GM23248 (cell line): Measurements from ENCODE around the gene ELF2. TPM values are rescaled to one million over a fixed set of nuclear protein-coding genes. Genes with fewer than 3 reads are reported as not detected.

Source experiments
- DNase-seq: peaks from one replicate; pipeline ENCODE4 v3.0.0-alpha.2; 2015
- H2AFZ ChIP-seq: fragments of 200-600 bp; sonication (generic); 2 replicates; pipeline ENCODE4 v1.6.1; 2016; ENCODE audit warnings: antibody characterized with exemption
- H3F3A ChIP-seq: fragments of 200-600 bp; sonication (generic); 2 replicates; pipeline ENCODE4 v1.6.1; 2016; ENCODE audit warnings: mild to moderate bottlenecking, antibody characterized with exemption, mixed run types; ENCODE audit not compliant: insufficient read depth
- H3K27ac ChIP-seq: fragments of 200-600 bp; sonication (generic); 2 replicates; pipeline ENCODE4 v1.5.1; 2016; ENCODE audit warnings: mild to moderate bottlenecking
- H3K27me3 ChIP-seq: fragments of 200-600 bp; sonication (generic); replicated peaks from 2 replicates; pipeline ENCODE4 v1.6.1; 2016; ENCODE audit warnings: mild to moderate bottlenecking; ENCODE audit not compliant: insufficient read depth
- H3K36me3 ChIP-seq: fragments of 200-600 bp; sonication (generic); 2 replicates; pipeline ENCODE4 v1.6.1; 2016; ENCODE audit warnings: low read depth, mild to moderate bottlenecking
- H3K4me1 ChIP-seq: fragments of 200-600 bp; sonication (generic); 2 replicates; pipeline ENCODE4 v1.6.1; 2016; ENCODE audit warnings: mild to moderate bottlenecking; ENCODE audit not compliant: insufficient read depth
- H3K4me2 ChIP-seq: fragments of 200-600 bp; sonication (generic); one replicate; pipeline ENCODE4 v1.6.1; 2016; ENCODE audit warnings: mild to moderate bottlenecking; ENCODE audit not compliant: unreplicated experiment
- H3K4me3 ChIP-seq: fragments of 200-600 bp; sonication (generic); 2 replicates; pipeline ENCODE4 v1.5.1; 2016; ENCODE audit warnings: mild to moderate bottlenecking
- H3K79me2 ChIP-seq: fragments of 200-600 bp; sonication (generic); 2 replicates; pipeline ENCODE4 v1.6.1; 2016; ENCODE audit warnings: mild to moderate bottlenecking; ENCODE audit not compliant: insufficient read depth
- H3K9ac ChIP-seq: fragments of 200-600 bp; sonication (generic); 2 replicates; pipeline ENCODE4 v1.6.1; 2016; ENCODE audit warnings: mild to moderate bottlenecking
- H3K9me2 ChIP-seq: fragments of 200-600 bp; sonication (generic); 2 replicates; pipeline ENCODE4 v1.6.1; 2016; ENCODE audit warnings: mixed run types, mild to moderate bottlenecking, moderate library complexity; ENCODE audit not compliant: insufficient read depth
- H3K9me3 ChIP-seq: fragments of 200-600 bp; sonication (generic); one replicate; pipeline ENCODE4 v1.6.1; 2017; ENCODE audit warnings: low read depth
- H4K20me1 ChIP-seq: fragments of 200-600 bp; sonication (generic); 2 replicates; pipeline ENCODE4 v1.6.0; 2016; ENCODE audit not compliant: insufficient read depth
- EZH2 ChIP-seq: fragments of 200-600 bp; sonication (generic); IDR thresholded peaks from 2 replicates; pipeline ENCODE4 v1.6.1; 2018; ENCODE audit warnings: antibody characterized with exemption, mild to moderate bottlenecking; ENCODE audit not compliant: insufficient read depth, poor library complexity, severe bottlenecking
- EZH2phosphoT487 ChIP-seq: fragments of 200-600 bp; sonication (generic); IDR thresholded peaks from 2 replicates; pipeline ENCODE4 v1.6.1; 2018; ENCODE audit warnings: antibody characterized with exemption, moderate library complexity, mild to moderate bottlenecking, low read depth; ENCODE audit not compliant: insufficient read depth
- WGBS, 2 experiments: methylation state at CpG; one replicate each; pipeline ENCODE4 v1.1.6; 2015 to 2017; ENCODE audit warnings: low lambda C conversion rate in 2 of 2, low coverage in 1 of 2; ENCODE audit errors: missing lambda C conversion rate in 2 of 2; 5-methylcytosine and 5-hydroxymethylcytosine counted together
- in situ Hi-C: fragments of 300-500 bp; cut with MboI; formaldehyde crosslinking; loops from 2 replicates; pipeline ENCODE4 v1.15.0; 2020
- polyA plus RNA-seq: library from polyadenylated mRNA; unstranded; fragments of >200 nt; fragmentation: Nextera tagmentation; extraction: Ambion mirVana; gene quantifications from 2 replicates; pipeline ENCODE4 v1.2.1, GENCODE V29; 2016
- total RNA-seq: library from RNA; depleted of rRNA; stranded (reverse); fragments of >200 nt; shearing (Covaris generic); gene quantifications from 2 replicates; pipeline ENCODE4 v1.2.3, GENCODE V29; 2014

ELF2 gene
- total and polyA plus RNA-seq, 2 experiments from 2014 or later = 18.8 to 34.5 TPM

DNA sequence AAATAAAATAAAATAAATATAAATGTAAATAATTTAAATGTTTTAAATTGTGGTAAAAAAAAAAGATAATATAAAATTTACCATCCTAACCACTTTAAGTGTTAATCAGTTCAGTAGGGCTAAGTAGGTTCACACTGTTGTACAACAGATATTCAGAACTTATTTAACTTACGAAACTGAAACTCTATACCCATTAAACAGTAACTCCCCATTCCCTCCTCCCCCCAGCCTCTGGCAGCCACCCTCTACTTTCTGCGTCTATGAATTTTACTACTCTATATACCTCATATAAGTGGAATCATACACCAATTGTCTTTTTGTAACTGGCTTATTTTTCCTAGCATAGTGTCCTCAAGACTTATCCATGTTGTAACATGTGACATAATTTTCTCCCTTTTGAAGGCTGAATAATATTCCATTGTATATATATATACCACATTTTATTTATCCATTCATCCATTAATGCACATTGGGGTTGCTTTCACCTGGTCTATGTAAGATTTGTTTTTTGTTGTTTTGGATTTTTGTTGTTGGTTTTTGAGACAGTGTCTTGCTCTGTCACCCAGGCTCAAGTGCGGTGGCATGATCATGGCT lies 32.5 kb upstream of the ELF2 start:
- Histone ChIP-seq H3K36me3 (no peaks in the 10 kb centered on the region), H3K9me2 (no peaks in the 10 kb centered on the region), H3K9ac (no peak overlapping the region), H3K79me2 (no peaks in the 10 kb centered on the region), H3K9me3 (no peaks in the 10 kb centered on the region), H3K4me2 (no peak overlapping the region), H3K27me3 (no peaks in the 10 kb centered on the region), H3F3A (peaks cover 9% of the 10 kb centered on the region; the same call in 1 of the 2 replicates), H3K4me1 (peaks cover 6% of the 10 kb centered on the region), H4K20me1 (no peaks in the 10 kb centered on the region), H3K27ac (no peak overlapping the region), H2AFZ (no peak overlapping the region), H3K4me3 (no peak overlapping the region)
- 98 to 99% methylated on average over 3 of the region's 3 CpGs for WGBS, 2 experiments
- in situ Hi-C loops = no loop called here
- no peak for DNase-seq
- no peak for TF ChIP-seq EZH2phosphoT487
- no peak for TF ChIP-seq EZH2

DNA sequence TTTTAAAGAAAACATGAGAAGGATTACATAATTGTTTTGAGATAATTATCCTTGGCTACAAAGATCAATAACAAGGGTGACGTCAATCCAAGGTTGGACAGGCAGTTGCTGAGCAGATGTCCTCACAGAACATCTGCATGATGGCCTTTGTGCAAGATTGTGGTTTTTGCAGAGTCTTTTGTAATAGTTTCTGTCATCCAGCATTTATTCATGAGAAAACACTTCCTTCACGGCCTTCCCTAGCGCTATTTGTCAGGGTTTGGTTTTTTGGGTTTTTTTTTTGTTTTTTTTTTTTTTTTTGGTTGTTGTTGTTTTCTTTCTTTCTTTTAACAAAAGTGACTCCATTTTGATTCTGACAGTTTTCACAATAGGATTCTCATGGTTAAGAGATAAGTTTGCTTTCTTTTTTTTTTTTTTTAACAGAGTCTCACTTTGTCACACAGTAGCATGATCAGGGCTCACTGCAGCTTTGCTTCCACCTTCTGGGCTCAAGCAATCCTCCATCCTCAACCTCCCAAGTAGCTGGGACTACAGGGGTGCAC lies 31.5 kb upstream of the ELF2 start:
- Histone ChIP-seq H3K9me2 (no peaks in the 10 kb centered on the region), H3K4me2 (no peak overlapping the region), H3K9me3 (no peaks in the 10 kb centered on the region), H3K4me1 (peaks cover 6% of the 10 kb centered on the region), H3K36me3 (no peaks in the 10 kb centered on the region), H2AFZ (no peak overlapping the region), H3K4me3 (no peak overlapping the region), H3K27me3 (no peaks in the 10 kb centered on the region), H3K79me2 (no peaks in the 10 kb centered on the region), H4K20me1 (no peaks in the 10 kb centered on the region), H3K27ac (no peak overlapping the region), H3F3A (peaks cover 9% of the 10 kb centered on the region; the same call in 1 of the 2 replicates), H3K9ac (no peak overlapping the region)
- in situ Hi-C loops = no loop called here
- DNase-seq = peak; percentile 93
- TF ChIP-seq EZH2phosphoT487 (peak; percentile 85), EZH2 (no peak)
- 0 to 6% methylated on average over 3 of the region's 3 CpGs for WGBS, 2 experiments

- no peaks in the 10 kb centered on the region for H3K9me2 ChIP-seq
- H3K4me1 ChIP-seq = peaks cover 6% of the 10 kb centered on the region
- no peak overlapping the region for H3K4me3 ChIP-seq
- H3F3A ChIP-seq = peaks cover 9% of the 10 kb centered on the region; the same call in 1 of the 2 replicates
- WGBS, 2 experiments = 25 to 31% methylated on average over 5 to 6 of the region's 6 CpGs
- no peak overlapping the region for H3K4me2 ChIP-seq
- no peaks in the 10 kb centered on the region for H3K79me2 ChIP-seq
- no peaks in the 10 kb centered on the region for H3K36me3 ChIP-seq
- no peak overlapping the region for H3K9ac ChIP-seq
- no peaks in the 10 kb centered on the region for H4K20me1 ChIP-seq
- no peak overlapping the region for H2AFZ ChIP-seq
- in situ Hi-C loops = no loop called here
- no peak overlapping the region for H3K27ac ChIP-seq
- H3K27me3 ChIP-seq = no peaks in the 10 kb centered on the region
- no peaks in the 10 kb centered on the region for H3K9me3 ChIP-seq
- peak; percentile 11 for DNase-seq
- TF ChIP-seq EZH2phosphoT487 (no peak), EZH2 (no peak)
Measured at GRCh38 chr4:139207873-139208403, 30.9 kb upstream of the ELF2 start.

DNA sequence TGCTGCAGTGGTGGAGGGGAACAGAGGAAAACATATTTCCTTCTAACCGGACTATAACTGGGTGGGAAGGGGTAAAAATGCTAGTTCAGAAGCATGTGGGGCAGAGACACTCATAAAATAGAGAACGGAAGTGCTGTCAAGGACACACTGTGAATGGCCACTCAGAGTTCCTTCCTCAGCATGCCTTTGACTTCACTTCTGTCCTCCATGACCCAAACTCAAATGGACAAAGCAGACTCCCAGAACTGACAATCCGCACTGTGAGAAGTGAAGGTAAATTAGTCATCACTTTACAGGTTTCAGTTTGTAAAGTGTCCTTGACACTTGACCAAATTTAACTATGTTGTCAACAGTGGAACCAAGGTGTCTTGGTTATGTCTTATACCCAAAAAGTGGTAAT lies 30.2 kb upstream of the ELF2 start:
- TF ChIP-seq EZH2phosphoT487 (no peak), EZH2 (no peak)
- Histone ChIP-seq H3K79me2 (no peaks in the 10 kb centered on the region), H3K27ac (no peak overlapping the region), H3K9ac (no peak overlapping the region), H4K20me1 (no peaks in the 10 kb centered on the region), H3K36me3 (no peaks in the 10 kb centered on the region), H3K4me2 (no peak overlapping the region), H3F3A (peaks cover 9% of the 10 kb centered on the region; the same call in 1 of the 2 replicates), H2AFZ (no peak overlapping the region), H3K9me2 (no peaks in the 10 kb centered on the region), H3K9me3 (no peaks in the 10 kb centered on the region), H3K27me3 (no peaks in the 10 kb centered on the region), H3K4me3 (no peak overlapping the region), H3K4me1 (peaks cover 6% of the 10 kb centered on the region)
- 82 to 84% methylated on average over 3 of the region's 3 CpGs for WGBS, 2 experiments
- in situ Hi-C loops = no loop called here
- no peak for DNase-seq
